ENCODE measurements around the gene MSL3B.

The MSL3B gene

GRCh38 chr2:233845301-233846060 lies 22.7 kb downstream of the MSL3B start:
- 100% methylated on average over 1 of the region's 1 CpG for WGBS
- no peaks in the 10 kb centered on the region for H3K27me3 ChIP-seq (replicated peaks; ENCODE audit: insufficient read depth)
- no peaks in the 10 kb centered on the region for H3K4me1 ChIP-seq (replicated peaks)
- H3K4me3 ChIP-seq, result no peak overlapping the region
- H3K27ac ChIP-seq, result no peak overlapping the region
- no peak for DNase-seq (ENCODE audit: low spot score)
- no peaks in the 10 kb centered on the region for H3K36me3 ChIP-seq
- no peak for TF ChIP-seq CTCF (IDR thresholded peaks at IDR 0.05)
- no peak for TF ChIP-seq POLR2AphosphoS5 (IDR thresholded peaks at IDR 0.05)
- H3K9me3 ChIP-seq, result no peaks in the 10 kb centered on the region
- intact Hi-C loops (cut with DNase I), result no loop called here

- DNase-seq (ENCODE audit: low spot score), result no peak
- TF ChIP-seq POLR2A (IDR thresholded peaks at IDR 0.05), result no peak
- TF ChIP-seq POLR2AphosphoS5 (IDR thresholded peaks at IDR 0.05), result no peak
- no peak for TF ChIP-seq CTCF (IDR thresholded peaks at IDR 0.05)
- no peaks in the 10 kb centered on the region for H3K36me3 ChIP-seq
- no peaks in the 10 kb centered on the region for H3K9me3 ChIP-seq
- no peak overlapping the region for H3K27ac ChIP-seq
- 92% methylated on average over 3 of the region's 3 CpGs for WGBS
- H3K27me3 ChIP-seq (replicated peaks; ENCODE audit: insufficient read depth), result no peaks in the 10 kb centered on the region
- H3K4me1 ChIP-seq (replicated peaks), result no peaks in the 10 kb centered on the region
- no peak overlapping the region for H3K4me3 ChIP-seq
- intact Hi-C loops (cut with DNase I), result no loop called here
These were observed 23.4 kb downstream of the MSL3B start for GRCh38 chr2:233844836-233845235.

- Histone ChIP-seq H3K36me3 (no peaks in the 10 kb centered on the region), H3K4me1 (replicated peaks) (no peaks in the 10 kb centered on the region), H3K27ac (no peak overlapping the region), H3K27me3 (replicated peaks; ENCODE audit: insufficient read depth) (no peaks in the 10 kb centered on the region), H3K9me3 (no peaks in the 10 kb centered on the region), H3K4me3 (no peak overlapping the region)
- 93% methylated on average over 19 of the region's 19 CpGs for WGBS
- DNase-seq (ENCODE audit: low spot score), result no peak
- TF ChIP-seq CTCF (IDR thresholded peaks at IDR 0.05) (no peak), POLR2A (IDR thresholded peaks at IDR 0.05) (no peak), POLR2AphosphoS5 (IDR thresholded peaks at IDR 0.05) (no peak)
- intact Hi-C loops (cut with DNase I), result no loop called here
These were observed 23.9 kb downstream of the MSL3B start for GRCh38 chr2:233844064-233844807.

GRCh38 chr2:233841183-233841582 lies 27.0 kb downstream of the MSL3B start:
- DNase-seq (ENCODE audit: low spot score), result no peak
- no peak for TF ChIP-seq POLR2AphosphoS5 (IDR thresholded peaks at IDR 0.05)
- no peak for TF ChIP-seq CTCF (IDR thresholded peaks at IDR 0.05)
- no peak for TF ChIP-seq POLR2A (IDR thresholded peaks at IDR 0.05)
- Histone ChIP-seq H3K9me3 (no peaks in the 10 kb centered on the region), H3K27me3 (replicated peaks; ENCODE audit: insufficient read depth) (no peaks in the 10 kb centered on the region), H3K27ac (no peak overlapping the region), H3K36me3 (no peaks in the 10 kb centered on the region), H3K4me3 (no peak overlapping the region), H3K4me1 (replicated peaks) (no peaks in the 10 kb centered on the region)
- intact Hi-C loops (cut with DNase I), result no loop called here
- 97% methylated on average over 11 of the region's 11 CpGs for WGBS

- Histone ChIP-seq H3K9me3 (no peaks in the 10 kb centered on the region), H3K36me3 (no peaks in the 10 kb centered on the region), H3K4me3 (no peak overlapping the region), H3K4me1 (replicated peaks) (no peaks in the 10 kb centered on the region), H3K27me3 (replicated peaks; ENCODE audit: insufficient read depth) (no peaks in the 10 kb centered on the region), H3K27ac (no peak overlapping the region)
- WGBS, result 94% methylated on average over 9 of the region's 9 CpGs
- no peak for DNase-seq (ENCODE audit: low spot score)
- intact Hi-C loops (cut with DNase I), result no loop called here
- TF ChIP-seq POLR2A (IDR thresholded peaks at IDR 0.05) (no peak), POLR2AphosphoS5 (IDR thresholded peaks at IDR 0.05) (no peak), CTCF (IDR thresholded peaks at IDR 0.05) (no peak)
These were observed 27.7 kb downstream of the MSL3B start for GRCh38 chr2:233840520-233840919.
